Nephron progenitor cell (in vitro differentiated cells): Measurements from ENCODE around the gene ARHGEF4.

Experiments
- DNase-seq: peaks from one replicate; pipeline ENCODE4 v3.0.0; 2021
- H3K27ac Mint-ChIP-seq: 2 replicates; pipeline ENCODE4 v1.8.0; 2021; ENCODE audit warnings: mild to moderate bottlenecking, moderate library complexity, mixed read lengths
- H3K27me3 Mint-ChIP-seq: 2 replicates; pipeline ENCODE4 v1.8.0; 2021; ENCODE audit warnings: mild to moderate bottlenecking, low read depth, mixed read lengths; ENCODE audit not compliant: poor library complexity
- H3K36me3 Mint-ChIP-seq: 2 replicates; pipeline ENCODE4 v1.8.0; 2021; ENCODE audit warnings: low read depth, mixed read lengths
- H3K4me1 Mint-ChIP-seq: 2 replicates; pipeline ENCODE4 v1.8.0; 2021; ENCODE audit warnings: mixed read lengths
- H3K4me3 Mint-ChIP-seq: 2 replicates; pipeline ENCODE4 v1.8.0; 2021; ENCODE audit warnings: mild to moderate bottlenecking, moderate library complexity, mixed read lengths
- H3K9me3 Mint-ChIP-seq: 2 replicates; pipeline ENCODE4 v1.8.0; 2021; ENCODE audit warnings: mild to moderate bottlenecking, moderate library complexity, mixed read lengths
- CTCF ChIP-seq: fragments of 200-600 bp; sonication (generic); IDR thresholded peaks from 2 replicates; pipeline ENCODE4 v1.5.0; 2021; ENCODE audit warnings: antibody characterized with exemption

The ARHGEF4 gene

GRCh38 chr2:130824492-130825061 lies 12.1 kb upstream of the ARHGEF4 start:
- TF ChIP-seq CTCF, result no peak
- H3K27me3 Mint-ChIP-seq, result peaks cover 7% of the 10 kb centered on the region
- H3K27ac Mint-ChIP-seq, result no peak overlapping the region
- H3K4me1 Mint-ChIP-seq, result peaks cover 57% of the 10 kb centered on the region
- H3K36me3 Mint-ChIP-seq, result no peaks in the 10 kb centered on the region
- DNase-seq, result no peak
- no peaks in the 10 kb centered on the region for H3K9me3 Mint-ChIP-seq
- H3K4me3 Mint-ChIP-seq, result no peak overlapping the region

- Mint-ChIP-seq H3K27me3 (peaks cover 7% of the 10 kb centered on the region), H3K9me3 (no peaks in the 10 kb centered on the region), H3K36me3 (no peaks in the 10 kb centered on the region), H3K4me1 (peaks cover 49% of the 10 kb centered on the region), H3K4me3 (no peak overlapping the region), H3K27ac (no peak overlapping the region)
- no peak for TF ChIP-seq CTCF
- no peak for DNase-seq
Observed at GRCh38 chr2:130825231-130825965, 11.3 kb upstream of the ARHGEF4 start.

- DNase-seq, result no peak
- no peak overlapping the region for H3K4me3 Mint-ChIP-seq
Observed at GRCh38 chr2:130825966-130826253, 10.8 kb upstream of the ARHGEF4 start.

GRCh38 chr2:130826419-130826818 lies 10.3 kb upstream of the ARHGEF4 start:
- Mint-ChIP-seq H3K4me1 (peaks cover 44% of the 10 kb centered on the region), H3K27ac (no peak overlapping the region), H3K36me3 (no peaks in the 10 kb centered on the region), H3K9me3 (no peaks in the 10 kb centered on the region), H3K27me3 (peaks cover 16% of the 10 kb centered on the region), H3K4me3 (no peak overlapping the region)
- TF ChIP-seq CTCF, result no peak
- DNase-seq, result no peak

More at GRCh38 chr2:130825966-130826253, 10.8 kb upstream of the ARHGEF4 start:
- Mint-ChIP-seq H3K27me3 (peaks cover 12% of the 10 kb centered on the region), H3K4me1 (peaks cover 49% of the 10 kb centered on the region), H3K9me3 (no peaks in the 10 kb centered on the region), H3K27ac (no peak overlapping the region), H3K36me3 (no peaks in the 10 kb centered on the region)
- TF ChIP-seq CTCF, result no peak

GRCh38 chr2:130826821-130827501 lies 9.8 kb upstream of the ARHGEF4 start:
- DNase-seq, result no peak
- H3K4me3 Mint-ChIP-seq, result no peak overlapping the region
- peaks cover 41% of the 10 kb centered on the region for H3K4me1 Mint-ChIP-seq
- no peak overlapping the region for H3K27ac Mint-ChIP-seq
- peaks cover 16% of the 10 kb centered on the region for H3K27me3 Mint-ChIP-seq
- TF ChIP-seq CTCF, result no peak
- no peaks in the 10 kb centered on the region for H3K9me3 Mint-ChIP-seq
- H3K36me3 Mint-ChIP-seq, result no peaks in the 10 kb centered on the region
